GM18873 (cell line): ENCODE data around the gene DCX.

Source experiments
- ATAC-seq: cut with Tn5 transposase; IDR thresholded peaks from one replicate; pipeline ENCODE4 v1.9.1; 2021; ENCODE audit warnings: mild to moderate bottlenecking, moderate library complexity, moderate number of reproducible peaks; ENCODE audit not compliant: unreplicated experiment, low FRiP score

The DCX gene

GRCh38 chrX:111319451-111319850 is 92.5 kb downstream of the DCX start:
- ATAC-seq, result no peak

- ATAC-seq, result no peak
Observed at GRCh38 chrX:111318901-111319300, 93.1 kb downstream of the DCX start.

GRCh38 chrX:111309083-111309482 is 102.9 kb downstream of the DCX start:
- no peak for ATAC-seq

GRCh38 chrX:111308039-111308438 is 104.0 kb downstream of the DCX start:
- no peak for ATAC-seq

GRCh38 chrX:111302284-111302683 is 109.7 kb downstream of the DCX start:
- no peak for ATAC-seq

GRCh38 chrX:111288841-111289240 is 123.2 kb downstream of the DCX start:
- ATAC-seq, result no peak

GRCh38 chrX:111284631-111285293 is 127.2 kb downstream of the DCX start:
- ATAC-seq, result no peak

- ATAC-seq, result no peak
Observed at GRCh38 chrX:111283446-111283845, 128.5 kb downstream of the DCX start.

- no peak for ATAC-seq
Observed at GRCh38 chrX:111282991-111283390, 129.0 kb downstream of the DCX start.

- ATAC-seq, result no peak
Observed at GRCh38 chrX:111282139-111282538, 129.9 kb downstream of the DCX start.

GRCh38 chrX:111270339-111270738 is 141.7 kb downstream of the DCX start, which contains the start of gene CAPN6:
CAPN6 (minus strand) TSS chrX:111270483; CDS start chrX:111263936, 6,547 bp downstream.
- ATAC-seq, result no peak

GRCh38 chrX:111268506-111268905 is 143.5 kb downstream of the DCX start:
- ATAC-seq, result no peak

- no peak for ATAC-seq
Observed at GRCh38 chrX:111265486-111265885, 146.5 kb downstream of the DCX start.

- ATAC-seq, result no peak
Observed at GRCh38 chrX:111264385-111264784, 147.6 kb downstream of the DCX start.

GRCh38 chrX:111262086-111262485 is 149.9 kb downstream of the DCX start:
- no peak for ATAC-seq

GRCh38 chrX:111260451-111260850 is 151.5 kb downstream of the DCX start:
- no peak for ATAC-seq

- no peak for ATAC-seq
Observed at GRCh38 chrX:111259559-111259958, 152.4 kb downstream of the DCX start.

GRCh38 chrX:111257733-111258132 is 154.3 kb downstream of the DCX start:
- ATAC-seq, result no peak

GRCh38 chrX:111254896-111255693 is 156.9 kb downstream of the DCX start:
- ATAC-seq, result no peak

GRCh38 chrX:111244235-111244750 is 167.7 kb downstream of the DCX start:
- no peak for ATAC-seq
